OCI-M2 (cell line): ENCODE results near the gene APOC3.

ENCODE experiments used
- DNase-seq: peaks from one replicate; lab custom pipeline; 2025; ENCODE audit not compliant: unreplicated experiment; lab: John Stamatoyannopoulos, UW

Gene APOC3

GRCh38 chr11:116804001-116804400, 25.7 kb upstream of the APOC3 start:
- no peak for DNase-seq

- no peak for DNase-seq
These were observed 22.0 kb upstream of the APOC3 start for GRCh38 chr11:116807601-116808261.

GRCh38 chr11:116808262-116809175, 21.2 kb upstream of the APOC3 start:
- DNase-seq: no peak

- no peak for DNase-seq
These were observed 18.5 kb upstream of the APOC3 start for GRCh38 chr11:116811194-116811593.

GRCh38 chr11:116812109-116812508, 17.6 kb upstream of the APOC3 start:
- DNase-seq: no peak

GRCh38 chr11:116813170-116813569, 16.5 kb upstream of the APOC3 start:
- DNase-seq: no peak

GRCh38 chr11:116813781-116814471, 15.8 kb upstream of the APOC3 start:
- no peak for DNase-seq

GRCh38 chr11:116814502-116814901, 15.2 kb upstream of the APOC3 start:
- DNase-seq: no peak

GRCh38 chr11:116819049-116819448, 10.7 kb upstream of the APOC3 start:
- no peak for DNase-seq

- DNase-seq: no peak
These were observed 8.4 kb upstream of the APOC3 start for GRCh38 chr11:116821050-116821918.

- DNase-seq: no peak
These were observed 7.1 kb upstream of the APOC3 start for GRCh38 chr11:116822575-116822974.

GRCh38 chr11:116823031-116823843, 6.5 kb upstream of the APOC3 start, which contains the start of gene APOA4:
Gene APOA4 (minus strand): TSS chr11:116823304. CDS start chr11:116823191, 113 bp downstream.
- no peak for DNase-seq

GRCh38 chr11:116825434-116825833, 4.3 kb upstream of the APOC3 start:
- no peak for DNase-seq

GRCh38 chr11:116825854-116826750, 3.6 kb upstream of the APOC3 start:
- no peak for DNase-seq

GRCh38 chr11:116826751-116827431, 2.8 kb upstream of the APOC3 start:
- DNase-seq: no peak

- DNase-seq: no peak
These were observed 2.2 kb upstream of the APOC3 start for GRCh38 chr11:116827461-116827860.

GRCh38 chr11:116828632-116829524, 829 bp upstream of the APOC3 start:
- DNase-seq: no peak
